H1 (cell line): ENCODE results near the gene ZNF768. TPM values are rescaled to one million over a fixed set of nuclear protein-coding genes. Genes with fewer than 3 reads are reported as not detected.

Source experiments
- CTCF ChIA-PET: fragments of 300-600 bp; sonication (Branson Sonifier 250); formaldehyde crosslinking; loops from one replicate; lab custom pipeline; 2021; ENCODE audit not compliant: partially characterized antibody; lab: Charles Lee
- POLR2A ChIA-PET: fragments of 300-600 bp; sonication (Branson Sonifier 250); formaldehyde crosslinking; loops from one replicate; lab custom pipeline; 2021; ENCODE audit warnings: inconsistent platforms; ENCODE audit not compliant: partially characterized antibody; lab: Charles Lee
- DNase-seq, 2 experiments: peaks; one replicate each; pipeline versions ENCODE4 v3.0.0 to v3.0.0-alpha.2; 2010 to 2022; ENCODE audit warnings: low spot score in 2 of 2, low read depth in 1 of 2, mixed read lengths in 1 of 2
- FAIRE-seq: peaks from 2 replicates; lab custom pipeline; 2011; peaks lifted over from hg19 to GRCh38; lab: Jason Lieb, UNC
- H2AFZ ChIP-seq: 2 replicates; pipeline ENCODE4 v1.8.1; 2012; ENCODE audit warnings: low read length, inconsistent platforms
- H2AK5ac ChIP-seq: 2 replicates; pipeline ENCODE4 v1.6.1; 2013; ENCODE audit warnings: low read depth, low read length
- H2BK120ac ChIP-seq: replicated peaks from 2 replicates; pipeline ENCODE3; 2013; ENCODE audit warnings: low read depth, low read length, inconsistent platforms
- H2BK12ac ChIP-seq: 2 replicates; pipeline ENCODE4 v1.6.1; 2013; ENCODE audit warnings: low read depth, low read length
- H2BK15ac ChIP-seq: 2 replicates; pipeline ENCODE4 v1.6.1; 2013; ENCODE audit warnings: low read length
- H2BK20ac ChIP-seq: 2 replicates; pipeline ENCODE4 v1.6.1; 2013; ENCODE audit warnings: low read length
- H2BK5ac ChIP-seq: 2 replicates; pipeline ENCODE4 v1.6.1; 2013; ENCODE audit warnings: low read depth, low read length
- H3K14ac ChIP-seq: 2 replicates; pipeline ENCODE4 v1.6.1; 2013; ENCODE audit warnings: inconsistent platforms; ENCODE audit not compliant: insufficient read length
- H3K18ac ChIP-seq: 2 replicates; pipeline ENCODE4 v1.6.1; 2013; ENCODE audit warnings: low read length; ENCODE audit errors: extremely low read depth
- H3K23ac ChIP-seq: 2 replicates; pipeline ENCODE4 v1.6.1; 2013; ENCODE audit warnings: inconsistent platforms; ENCODE audit not compliant: insufficient read length
- H3K23me2 ChIP-seq: 2 replicates; pipeline ENCODE4 v1.6.1; 2013; ENCODE audit warnings: low read depth, low read length
- H3K27ac ChIP-seq: 2 replicates; pipeline ENCODE4 v1.6.1; 2011; ENCODE audit warnings: low read depth, low read length, inconsistent platforms
- H3K27me3 ChIP-seq, 4 experiments: replicated peaks in 1 of 4; 1 replicate in 1 of 4; 2 replicates in 3 of 4; pipeline versions ENCODE4 v1.6.1 to v1.8.1; 2011 to 2013; ENCODE audit warnings: low read length in 3 of 4, mild to moderate bottlenecking in 3 of 4, inconsistent platforms in 2 of 4, mixed read lengths in 2 of 4, moderate library complexity in 1 of 4; ENCODE audit not compliant: control insufficient read depth in 3 of 4, insufficient read depth in 3 of 4; ENCODE audit errors: extremely low read depth in 1 of 4
- H3K36me3 ChIP-seq, 4 experiments: 2 replicates each; pipeline versions ENCODE4 v1.6.1 to v1.8.1; 2011 to 2013; ENCODE audit warnings: mild to moderate bottlenecking in 4 of 4, low read length in 3 of 4, moderate library complexity in 2 of 4, control low read depth in 1 of 4, inconsistent platforms in 1 of 4; ENCODE audit not compliant: insufficient read depth in 4 of 4, control insufficient read depth in 2 of 4
- H3K4ac ChIP-seq: replicated peaks from 2 replicates; pipeline ENCODE3; 2013; ENCODE audit warnings: low read length, low read depth, mixed read lengths, inconsistent platforms; ENCODE audit not compliant: insufficient read length
- H3K4me1 ChIP-seq, 4 experiments: replicated peaks in 1 of 4; 1 replicate in 1 of 4; 2 replicates in 3 of 4; pipeline versions ENCODE4 v1.6.1 to v1.8.1; 2011 to 2013; ENCODE audit warnings: low read length in 3 of 4, inconsistent platforms in 2 of 4, mixed read lengths in 1 of 4; ENCODE audit not compliant: insufficient read depth in 4 of 4, control insufficient read depth in 3 of 4
- H3K4me2 ChIP-seq, 2 experiments: 2 replicates each; pipeline versions ENCODE4 v1.6.1 to v1.8.1; 2011 to 2013; ENCODE audit warnings: low read depth in 2 of 2, low read length in 2 of 2, control low read depth in 1 of 2, inconsistent platforms in 1 of 2, mild to moderate bottlenecking in 1 of 2; ENCODE audit not compliant: insufficient read depth in 1 of 2
- H3K4me3 ChIP-seq, 4 experiments: fragments of 200-600, 300-600 bp in 1 of 4; sonication (generic), shearing (Covaris generic), sonication (Bioruptor Twin) in 1 of 4; 2 replicates each; pipeline versions ENCODE4 v1.5.1 to v1.8.1; 2011 to 2016; ENCODE audit warnings: low read length in 4 of 4, low read depth in 3 of 4, control low read depth in 2 of 4, inconsistent platforms in 2 of 4, mild to moderate bottlenecking in 2 of 4, mixed read lengths in 1 of 4, moderate library complexity in 1 of 4; ENCODE audit not compliant: insufficient read depth in 2 of 4; ENCODE audit errors: extremely low read depth in 1 of 4
- H3K56ac ChIP-seq: replicated peaks from 2 replicates; pipeline ENCODE3; 2013; ENCODE audit warnings: low read depth, mild to moderate bottlenecking, mixed read lengths, low read length, inconsistent platforms; ENCODE audit not compliant: insufficient read length
- H3K79me1 ChIP-seq: 2 replicates; pipeline ENCODE4 v1.6.1; 2013; ENCODE audit warnings: low read depth, low read length, control low read depth
- H3K79me2 ChIP-seq, 2 experiments: 2 replicates each; pipeline versions ENCODE4 v1.6.1 to v1.8.1; 2012 to 2013; ENCODE audit warnings: low read length in 2 of 2, mild to moderate bottlenecking in 2 of 2, inconsistent platforms in 1 of 2; ENCODE audit not compliant: insufficient read depth in 2 of 2, control insufficient read depth in 1 of 2
- H3K9ac ChIP-seq, 4 experiments: replicated peaks in 1 of 4; 1 replicate in 1 of 4; 2 replicates in 3 of 4; pipeline versions ENCODE4 v1.6.1 to v1.8.1; 2011 to 2013; ENCODE audit warnings: low read depth in 3 of 4, low read length in 3 of 4, control low read depth in 2 of 4, mild to moderate bottlenecking in 2 of 4, moderate library complexity in 2 of 4, inconsistent platforms in 1 of 4; ENCODE audit errors: extremely low read depth in 1 of 4
- H3K9me3 ChIP-seq, 2 experiments: 2 replicates each; pipeline versions ENCODE4 v1.6.1 to v1.8.1; 2012 to 2013; ENCODE audit warnings: mild to moderate bottlenecking in 2 of 2, moderate library complexity in 2 of 2, control low read depth in 1 of 2, inconsistent platforms in 1 of 2, low read depth in 1 of 2, low read length in 1 of 2, mixed read lengths in 1 of 2; ENCODE audit not compliant: insufficient read depth in 2 of 2
- H4K20me1 ChIP-seq, 2 experiments: replicated peaks in 1 of 2; 2 replicates each; pipeline versions ENCODE3 to v1.8.1; 2011 to 2013; ENCODE audit warnings: inconsistent platforms in 2 of 2, low read length in 2 of 2, mild to moderate bottlenecking in 1 of 2; ENCODE audit not compliant: insufficient read depth in 2 of 2, control insufficient read depth in 1 of 2
- H4K5ac ChIP-seq: 2 replicates; pipeline ENCODE4 v1.6.1; 2013; ENCODE audit warnings: low read length, low read depth, mixed read lengths, inconsistent platforms; ENCODE audit not compliant: insufficient read length
- H4K8ac ChIP-seq: 2 replicates; pipeline ENCODE4 v1.8.0; 2013; ENCODE audit warnings: mild to moderate bottlenecking, moderate library complexity, low read length, inconsistent platforms; ENCODE audit not compliant: insufficient read depth; ENCODE audit errors: extremely low read depth
- H4K91ac ChIP-seq: replicated peaks from 2 replicates; pipeline ENCODE3; 2013; ENCODE audit warnings: low read length, mixed read lengths, inconsistent platforms; ENCODE audit not compliant: insufficient read length
- CBX8 ChIP-seq: fragments of 300-800, 300-1000 bp; sonication (generic); IDR thresholded peaks from 2 replicates; pipeline ENCODE4 v1.7.1; 2016; ENCODE audit warnings: low read depth, low read length, borderline replicate concordance
- CTBP2 ChIP-seq: IDR thresholded peaks from 2 replicates; pipeline ENCODE4 v1.7.0; 2011; ENCODE audit warnings: borderline replicate concordance, mild to moderate bottlenecking, moderate library complexity, mixed read lengths, low read length; ENCODE audit not compliant: insufficient read depth, insufficient read length
- PHF8 ChIP-seq: fragments of 200-600 bp; sonication (generic); conservative IDR thresholded peaks from 2 replicates; pipeline ENCODE4 v1.7.1; 2012; ENCODE audit warnings: low read depth, mild to moderate bottlenecking, inconsistent platforms, low read length, moderate library complexity
- POLR2A ChIP-seq, 2 experiments: IDR thresholded peaks; 1 replicate in 1 of 2; 2 replicates in 1 of 2; pipeline ENCODE4 v1.6.1; 2011; ENCODE audit warnings: low read depth in 2 of 2, low read length in 2 of 2, mild to moderate bottlenecking in 2 of 2; ENCODE audit errors: control extremely low read depth in 1 of 2
- WGBS, 2 experiments: shearing (Covaris generic) in 1 of 2; methylation state at CpG; one replicate each; pipeline versions ENCODE4 v1.1.6 to v1.1.7; 2013 to 2015; ENCODE audit warnings: low lambda C conversion rate in 2 of 2, mixed read lengths in 2 of 2, inconsistent platforms in 1 of 2, low coverage in 1 of 2, missing lambda C conversion rate in 1 of 2; ENCODE audit not compliant: insufficient replicate concordance in 2 of 2, insufficient coverage in 1 of 2, insufficient read length in 1 of 2; ENCODE audit errors: extremely low coverage in 1 of 2, missing lambda C conversion rate in 1 of 2; 5-methylcytosine and 5-hydroxymethylcytosine counted together
- polyA plus RNA-seq, 7 experiments: library from polyadenylated mRNA; depleted of rRNA in 3 of 7; stranded (reverse) in 5 of 7; unstranded in 2 of 7; fragments of >200 nt in 5 of 7; fragments of 200-250 nt in 2 of 7; gene quantifications; 1 replicate in 5 of 7; 2 replicates in 1 of 7; 4 replicates in 1 of 7; pipeline versions ENCODE4 v1.2.1 to v1.2.3, GENCODE V29; 2011 to 2013; ENCODE audit warnings: missing spikeins in 2 of 7, mixed read lengths in 2 of 7
- total RNA-seq: library from RNA; stranded (reverse); fragmentation: NEBNext Ultra II Directional; extraction: Animal tissue kit (Norgen Biotek cat#: 25700); gene quantifications from 2 replicates; pipeline ENCODE4 v1.2.1, GENCODE V29; 2021
- TF ChIP-seq, protein P1 (sequence below), 3 experiments: IDR thresholded peaks; 1 replicate in 2 of 3; 2 replicates in 1 of 3; pipeline versions ENCODE4 v1.5.1 to v1.6.1; 2011; ENCODE audit warnings: low read length in 3 of 3, mild to moderate bottlenecking in 3 of 3, inconsistent platforms in 2 of 3, low read depth in 1 of 3, moderate library complexity in 1 of 3; ENCODE audit not compliant: insufficient read depth in 1 of 3; ENCODE audit errors: control extremely low read depth in 1 of 3

The ZNF768 gene
- total and polyA plus RNA-seq, 2 of the 8 experiments (the other 6 are each of a cell fraction or from before 2014, with no cell fraction given): 36.1 to 47.7 TPM

DNA sequence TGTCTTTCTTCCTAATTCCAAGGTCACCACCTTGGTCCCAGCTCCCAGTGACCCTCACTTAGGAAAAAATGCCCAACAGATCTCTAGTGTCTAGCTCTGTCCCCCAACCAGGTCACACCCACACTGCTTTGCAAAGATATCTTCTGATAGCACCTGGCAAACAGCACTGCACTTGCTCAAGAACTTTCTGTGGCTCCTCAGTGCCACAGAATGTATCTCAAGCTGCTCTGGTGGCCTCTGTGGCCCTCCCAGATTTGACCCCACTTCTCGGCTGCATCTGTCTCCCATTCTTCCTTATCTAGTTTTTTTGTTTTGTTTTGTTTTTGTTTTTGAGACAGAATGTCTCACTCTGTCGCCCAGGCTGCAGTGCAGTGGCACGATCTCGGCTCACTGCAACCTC, 40.2 kb upstream of the ZNF768 start:
- Histone ChIP-seq H2BK5ac (no peak overlapping the region), H2AFZ (no peak overlapping the region), H3K9me3 (no peaks in the 10 kb centered on the region), H2BK12ac (no peak overlapping the region), H2BK20ac (no peak overlapping the region), H3K27ac (no peak overlapping the region), H3K9ac (no peak overlapping the region), H3K79me1 (no peaks in the 10 kb centered on the region), H3K27me3 (peaks cover 0 to under 1% (median under 1%) of the 10 kb centered on the region in 4 experiments; a peak in 2 of 7 replicates), H3K23ac (no peak overlapping the region), H2BK15ac (no peak overlapping the region), H4K20me1 (no peaks in the 10 kb centered on the region), H3K4me2 (no peak overlapping the region), H4K91ac (no peak overlapping the region), H3K23me2 (peaks cover 6% of the 10 kb centered on the region; the same call in 1 of the 2 replicates), H4K8ac (no peak overlapping the region), H3K79me2 (no peaks in the 10 kb centered on the region), H3K4me1 (peaks cover 0 to 9% (median 2%) of the 10 kb centered on the region in 4 experiments; a peak in 5 of 7 replicates), H3K56ac (no peak overlapping the region), H2AK5ac (no peak overlapping the region), H3K4ac (no peak overlapping the region), H4K5ac (no peak overlapping the region), H2BK120ac (no peak overlapping the region), H3K18ac (no peak overlapping the region), H3K36me3 (no peaks in the 10 kb centered on the region), H3K14ac (no peak overlapping the region), H3K4me3 (no peak overlapping the region)
- WGBS, 2 experiments: 88% methylated on average over 4 of the region's 4 CpGs; no CpG with 5 or more reads in 1 of the 2 experiments
- no peak for DNase-seq
- ChIA-PET CTCF (interaction anchor here (0.6 to 5.7 kb wide), 8 partner anchors 27 to 117 kb away, joined by 3 to 28 read pairs (median 3); partner anchors contain the start of gene ZNF747), POLR2A (interaction anchor here (0.7 to 5.0 kb wide), 11 partner anchors 8 to 138 kb away, joined by 3 to 26 read pairs (median 4); partner anchors contain the start of genes ZNF689, ZNF747, ZNF764 and ZNF785)
- TF ChIP-seq, protein P1, sequence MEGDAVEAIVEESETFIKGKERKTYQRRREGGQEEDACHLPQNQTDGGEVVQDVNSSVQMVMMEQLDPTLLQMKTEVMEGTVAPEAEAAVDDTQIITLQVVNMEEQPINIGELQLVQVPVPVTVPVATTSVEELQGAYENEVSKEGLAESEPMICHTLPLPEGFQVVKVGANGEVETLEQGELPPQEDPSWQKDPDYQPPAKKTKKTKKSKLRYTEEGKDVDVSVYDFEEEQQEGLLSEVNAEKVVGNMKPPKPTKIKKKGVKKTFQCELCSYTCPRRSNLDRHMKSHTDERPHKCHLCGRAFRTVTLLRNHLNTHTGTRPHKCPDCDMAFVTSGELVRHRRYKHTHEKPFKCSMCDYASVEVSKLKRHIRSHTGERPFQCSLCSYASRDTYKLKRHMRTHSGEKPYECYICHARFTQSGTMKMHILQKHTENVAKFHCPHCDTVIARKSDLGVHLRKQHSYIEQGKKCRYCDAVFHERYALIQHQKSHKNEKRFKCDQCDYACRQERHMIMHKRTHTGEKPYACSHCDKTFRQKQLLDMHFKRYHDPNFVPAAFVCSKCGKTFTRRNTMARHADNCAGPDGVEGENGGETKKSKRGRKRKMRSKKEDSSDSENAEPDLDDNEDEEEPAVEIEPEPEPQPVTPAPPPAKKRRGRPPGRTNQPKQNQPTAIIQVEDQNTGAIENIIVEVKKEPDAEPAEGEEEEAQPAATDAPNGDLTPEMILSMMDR (IDR thresholded peaks at IDR 0.05; ENCODE audit: control extremely low read depth in 1 of 3, insufficient read depth in 1 of 3, low read depth in 1 of 3, low read length in 3 of 3): no peak
- TF ChIP-seq PHF8 (no peak), POLR2A (IDR thresholded peaks at IDR 0.05; ENCODE audit: control extremely low read depth in 1 of 2, low read depth in 2 of 2, low read length in 2 of 2) (no peak), CTBP2 (no peak), CBX8 (no peak)
- no peak for FAIRE-seq
